ENCODE data around the gene MBLAC2.

- TF ChIP-seq TAF1 (IDR thresholded peaks at IDR 0.05; ENCODE audit: borderline replicate concordance, low read depth, low read length) (peak; percentile 85), POLR2AphosphoS5 (IDR thresholded peaks at IDR 0.05; ENCODE audit: low read depth, low read length) (peak; percentile 95), POLR2A (IDR thresholded peaks at IDR 0.05; ENCODE audit: low read depth, low read length) (peak; percentile 94)
Measured at GRCh38 chr5:90409318-90410177, 65.0 kb downstream of the MBLAC2 start, which contains the start of gene CETN3.

Data from GM12892 (cell line).